ENCODE measurements around the gene RAD51D.
"Not testable (repeated sequence)": the region's sequence is repeated elsewhere in the genome, so short reads cannot be mapped to it uniquely, and the experiment has no call there.

The RAD51D gene

DNA sequence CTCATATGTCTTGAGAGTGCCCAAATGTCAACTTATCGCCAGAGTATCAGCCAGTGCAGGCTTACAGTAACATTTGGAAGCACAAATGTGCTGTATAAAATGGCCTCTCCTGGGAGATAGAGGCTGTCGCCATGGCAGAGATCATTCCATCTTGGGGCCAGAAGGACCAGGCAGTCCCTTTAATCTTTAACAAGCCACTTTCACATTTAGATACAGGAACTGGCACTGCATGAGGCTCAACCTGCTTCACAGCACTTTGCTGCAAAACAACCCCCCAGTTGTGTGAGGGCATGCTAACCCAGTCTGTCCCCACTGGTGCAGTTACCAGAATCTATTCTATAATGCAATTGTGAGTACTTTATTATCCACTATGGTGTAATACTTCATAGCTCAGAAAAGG, 51.4 kb downstream of the RAD51D start:
- no peak for DNase-seq (ENCODE audit: low read depth in 2 of 2, low spot score in 1 of 2)

- DNase-seq (ENCODE audit: low read depth in 2 of 2, low spot score in 1 of 2), result no peak
These were observed 53.8 kb downstream of the RAD51D start for GRCh38 chr17:35065880-35066279.

DNA sequence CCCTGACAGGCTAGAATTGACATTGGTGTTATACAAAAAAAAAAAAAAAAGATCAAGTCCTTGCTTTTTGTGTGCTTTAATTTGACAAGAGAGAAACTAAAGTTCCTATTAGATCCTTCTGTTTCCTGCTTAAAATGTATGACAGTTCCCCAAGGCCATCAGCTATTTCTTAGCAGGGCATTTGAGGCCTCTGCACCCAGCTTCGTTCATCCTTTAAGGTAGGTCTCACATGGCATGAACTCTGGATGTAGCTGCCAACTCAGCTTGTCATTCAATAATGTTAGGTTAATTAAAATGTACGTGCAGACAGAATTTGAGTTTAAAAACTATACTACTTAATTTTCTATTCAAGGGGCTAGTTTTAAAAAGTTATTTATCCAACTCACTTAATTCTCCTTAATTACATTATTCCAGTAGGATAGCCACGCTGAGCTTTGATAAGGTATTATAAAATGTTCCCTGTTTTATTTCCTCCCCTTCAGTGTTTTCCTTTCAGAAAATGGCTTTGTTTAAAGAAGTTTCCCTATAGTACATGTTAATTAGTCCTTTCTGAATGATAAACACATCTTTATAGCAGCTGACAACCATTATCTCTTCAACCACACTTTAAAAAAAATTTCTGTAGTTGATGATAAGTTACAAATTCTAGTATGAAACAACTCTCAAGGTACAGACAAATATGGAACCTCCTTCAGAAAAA, 55.0 kb downstream of the RAD51D start:
- DNase-seq (ENCODE audit: low read depth in 2 of 2, low spot score in 1 of 2), result no peak

GRCh38 chr17:35063514-35064223, 56.0 kb downstream of the RAD51D start, which contains the start of gene RFFL:
RFFL (minus strand) TSS chr17:35063707; CDS start chr17:35026553, 37,154 bp downstream.
- DNase-seq (ENCODE audit: low read depth in 2 of 2, low spot score in 1 of 2), result peak; percentile 72 to 74

GRCh38 chr17:35062308-35062707, 57.4 kb downstream of the RAD51D start:
- no peak for DNase-seq (ENCODE audit: low read depth in 2 of 2, low spot score in 1 of 2)

DNA sequence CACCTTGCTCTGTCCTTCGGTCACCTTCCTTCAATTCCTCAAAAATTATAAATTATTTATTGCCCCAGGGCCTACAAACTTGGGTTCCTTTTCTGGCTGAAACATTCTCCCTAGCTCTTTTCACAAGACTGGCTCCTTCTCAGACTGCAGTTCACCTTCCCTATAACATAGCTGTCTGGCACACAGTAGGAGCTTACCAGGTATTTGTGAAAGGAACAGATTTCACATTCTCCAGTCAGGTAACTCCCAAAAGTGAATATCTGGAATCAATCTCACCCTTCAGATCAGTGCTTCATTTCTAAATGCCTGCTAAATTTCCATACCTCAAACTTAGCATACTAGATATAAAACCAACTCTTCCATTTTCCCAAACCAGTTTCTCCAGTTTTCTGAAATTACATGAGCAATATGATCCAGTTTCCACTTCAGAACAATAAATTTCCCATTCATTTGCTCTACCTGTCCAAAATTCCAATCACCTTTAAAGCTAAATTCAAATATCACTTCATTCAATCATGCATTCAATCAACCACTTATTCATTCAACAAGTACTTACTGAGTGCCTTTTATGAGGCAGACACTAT, 62.2 kb downstream of the RAD51D start:
- DNase-seq (ENCODE audit: low read depth in 2 of 2, low spot score in 1 of 2), result no peak

GRCh38 chr17:35056013-35056412, 63.6 kb downstream of the RAD51D start:
- DNase-seq (ENCODE audit: low read depth in 2 of 2, low spot score in 1 of 2), result no peak

- DNase-seq (ENCODE audit: low read depth in 2 of 2, low spot score in 1 of 2), result no peak
These were observed 66.5 kb downstream of the RAD51D start for GRCh38 chr17:35053204-35053603.

GRCh38 chr17:35052780-35053179, 66.9 kb downstream of the RAD51D start:
- no peak for DNase-seq (ENCODE audit: low read depth in 2 of 2, low spot score in 1 of 2)

DNA sequence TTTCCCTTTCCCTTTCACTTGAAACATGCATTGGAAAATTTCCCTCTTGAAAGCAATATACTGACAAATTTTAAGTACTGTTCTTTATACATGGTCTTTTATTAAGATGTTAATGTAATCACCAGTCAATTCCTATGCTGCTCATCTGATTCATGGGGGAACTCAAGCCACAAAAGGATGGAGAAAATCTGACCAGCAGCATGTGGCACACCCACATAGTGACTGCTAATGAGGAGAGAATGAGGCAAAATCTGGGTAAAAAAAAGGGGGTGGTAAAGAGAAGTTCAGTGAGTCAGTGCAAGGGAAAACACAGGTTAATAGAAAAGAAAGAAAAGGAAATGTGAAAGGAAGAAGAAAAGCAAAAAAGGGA, 67.4 kb downstream of the RAD51D start:
- no peak for DNase-seq (ENCODE audit: low read depth in 2 of 2, low spot score in 1 of 2)

GRCh38 chr17:35051579-35052240, 68.0 kb downstream of the RAD51D start:
- DNase-seq (ENCODE audit: low read depth in 2 of 2, low spot score in 1 of 2), result no peak

DNA sequence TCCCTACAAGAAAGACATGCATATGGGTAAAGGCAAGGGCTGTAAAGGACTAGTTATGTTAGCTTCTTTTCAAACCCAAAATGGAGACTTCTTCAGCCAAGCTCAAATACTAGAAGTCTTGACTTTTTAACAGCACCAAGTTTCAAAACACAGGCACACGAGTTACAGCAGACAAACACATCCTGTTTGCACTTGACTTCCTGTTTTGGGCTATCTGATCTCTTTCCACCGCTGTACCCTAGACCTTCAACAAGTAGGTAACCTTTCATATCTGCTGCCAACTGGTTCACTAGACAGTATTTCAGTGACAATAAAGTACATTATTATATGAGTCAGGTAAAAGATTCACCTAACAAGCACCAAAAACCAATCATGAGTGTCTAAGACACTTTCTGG, 68.5 kb downstream of the RAD51D start:
- no peak for DNase-seq (ENCODE audit: low read depth in 2 of 2, low spot score in 1 of 2)

- no peak for DNase-seq (ENCODE audit: low read depth in 2 of 2, low spot score in 1 of 2)
These were observed 69.5 kb downstream of the RAD51D start for GRCh38 chr17:35050170-35050569.

DNA sequence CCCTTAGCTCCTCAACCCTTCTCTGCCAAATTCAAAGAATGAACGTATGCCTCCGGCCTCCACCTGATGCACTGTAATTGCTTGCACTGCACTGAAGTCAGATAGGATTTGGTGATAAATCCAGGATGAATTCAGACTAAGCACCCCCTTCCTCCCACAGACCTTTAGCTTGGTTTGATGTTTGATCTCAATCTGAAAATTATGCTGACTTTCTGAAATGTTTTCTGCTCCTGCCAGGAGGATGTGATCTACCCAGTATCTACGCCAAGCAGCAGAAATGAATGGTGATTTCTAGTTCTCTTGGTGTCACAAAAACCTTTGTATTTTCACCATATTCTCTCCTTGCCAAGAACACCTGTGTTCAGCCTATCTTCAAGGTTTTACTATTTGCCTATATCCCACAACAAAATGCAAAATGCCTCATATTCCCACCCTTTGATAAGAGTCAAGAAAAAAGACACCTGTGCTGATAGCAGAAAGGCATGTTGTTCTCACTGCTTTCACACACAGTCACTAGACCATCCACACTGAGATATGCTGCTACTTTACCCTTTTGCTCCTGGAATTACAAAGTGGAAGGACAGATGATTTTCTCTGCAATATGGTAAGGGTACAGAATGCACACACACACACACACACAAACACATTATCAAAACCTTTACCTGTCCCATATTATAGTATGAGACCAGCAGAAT, 70.8 kb downstream of the RAD51D start:
- DNase-seq (ENCODE audit: low read depth in 2 of 2, low spot score in 1 of 2), result no peak

DNA sequence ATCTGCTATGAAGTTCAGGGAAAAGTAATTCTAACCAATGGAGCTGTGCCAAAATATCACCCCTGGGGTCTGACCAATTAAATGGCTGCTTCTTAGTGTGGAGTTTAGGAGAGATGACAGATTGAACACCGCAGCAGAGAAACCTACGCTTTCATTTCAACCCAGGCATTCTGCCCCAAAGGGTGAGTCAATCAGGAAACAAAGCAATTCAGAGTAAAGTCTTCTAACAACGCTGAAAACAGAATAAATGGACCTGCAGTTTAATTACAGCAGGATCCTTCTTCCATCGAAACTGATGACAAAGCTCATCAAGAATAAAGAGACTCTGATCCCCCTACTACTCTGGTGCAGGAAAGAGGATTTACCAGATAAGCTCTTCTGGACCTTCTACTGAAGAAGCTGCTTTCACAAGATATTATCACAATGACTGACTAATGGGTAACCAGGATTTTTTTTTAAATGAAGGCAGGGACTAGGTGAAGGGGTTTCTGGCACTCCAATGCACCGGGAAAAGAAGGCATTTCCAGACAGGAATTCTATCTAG, 72.8 kb downstream of the RAD51D start:
- peak in 1 of 2 donors; percentile 22 for DNase-seq (ENCODE audit: low read depth in 2 of 2, low spot score in 1 of 2)

- DNase-seq (ENCODE audit: low read depth in 2 of 2, low spot score in 1 of 2), result no peak
These were observed 73.4 kb downstream of the RAD51D start for GRCh38 chr17:35046245-35046644.

GRCh38 chr17:35045458-35045979, 74.1 kb downstream of the RAD51D start:
- DNase-seq (ENCODE audit: low read depth in 2 of 2, low spot score in 1 of 2), result not testable (repeated sequence)

GRCh38 chr17:35044181-35044580, 75.5 kb downstream of the RAD51D start:
- DNase-seq (ENCODE audit: low read depth in 2 of 2, low spot score in 1 of 2), result no peak

Measured in stimulated activated CD8-positive, alpha-beta memory T cell treated with anti-CD3 and anti-CD28 coated beads, Interleukin-4, amount 100 ng/mL, for 1 hour (primary cell).